ENCODE results near the gene SLC30A10. TPM values are rescaled to one million over a fixed set of nuclear protein-coding genes. Genes with fewer than 3 reads are reported as not detected.
"Not testable (repeated sequence)": the region's sequence is repeated elsewhere in the genome, so short reads cannot be mapped to it uniquely, and the experiment has no call there.

The SLC30A10 gene
- total and polyA plus RNA-seq, 10 of the 15 experiments (the other 5 are each of a cell fraction or from before 2014, with no cell fraction given), result not detected

DNA sequence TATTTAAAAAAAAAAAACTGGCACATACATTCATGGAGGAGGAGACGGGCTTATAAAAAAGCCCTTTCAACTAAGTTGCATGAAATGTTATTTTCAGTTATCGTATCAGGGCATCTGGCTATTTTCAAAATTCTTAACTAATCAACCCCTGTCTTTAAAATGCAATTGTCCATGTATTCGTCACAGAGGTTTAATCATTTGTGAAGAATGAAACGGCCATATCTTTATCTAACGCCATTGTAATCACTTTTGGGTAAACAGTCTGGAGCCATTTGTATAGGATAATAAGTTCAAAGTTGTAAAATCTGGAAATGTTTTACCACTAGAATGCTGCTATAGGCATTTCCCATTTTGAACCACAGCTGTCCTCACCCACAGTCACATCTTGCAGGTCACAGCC is 30.4 kb downstream of the SLC30A10 start:
- 37% methylated on average over 5 of the region's 5 CpGs for WGBS (ENCODE audit: insufficient coverage, insufficient replicate concordance, low lambda C conversion rate, missing lambda C conversion rate)
- H3K4me2 ChIP-seq (ENCODE audit: control insufficient read depth, insufficient read depth), result no peak overlapping the region
- BruUV-seq (replicated peaks), result no TSS peak
- in situ Hi-C loops (cut with MboI) (no loop called here), intact Hi-C loops (cut with micrococcal nuclease; ENCODE audit: unreplicated experiment) (no loop called here)
- H3K4me1 ChIP-seq (ENCODE audit: control insufficient read depth, insufficient read depth, low read length), result no peaks in the 10 kb centered on the region
- ChIA-PET RAD21 (ENCODE audit: unreplicated experiment) (no interaction called here), SMC1A (ENCODE audit: uncharacterized antibody, unreplicated experiment) (no interaction called here), CTCF (no interaction called here), POLR2A (no interaction called here)
- H3K9ac ChIP-seq (ENCODE audit: control insufficient read depth, insufficient read depth, low read length), result no peak overlapping the region
- H3K36me3 ChIP-seq (ENCODE audit: control insufficient read depth in 2 of 2, insufficient read depth in 2 of 2, low read length in 1 of 2), result no peaks in the 10 kb centered on the region
- H3K27ac ChIP-seq (ENCODE audit: control insufficient read depth, insufficient read depth), result no peak overlapping the region
- no peaks in the 10 kb centered on the region for H4K20me1 ChIP-seq (ENCODE audit: control insufficient read depth, insufficient read depth)
- FAIRE-seq (no peak), ATAC-seq (no peak), DNase-seq (ENCODE audit: low read depth, low spot score) (no peak)
- no peaks in the 10 kb centered on the region for H3K9me3 ChIP-seq (replicated peaks; ENCODE audit: control insufficient read depth, insufficient read depth, low read length)
- H2AFZ ChIP-seq (ENCODE audit: control insufficient read depth, low read depth, low read length), result no peak overlapping the region
- H3K79me2 ChIP-seq (ENCODE audit: control insufficient read depth, insufficient read depth, low read length), result no peaks in the 10 kb centered on the region
- H3K27me3 ChIP-seq (replicated peaks in 1 of 2; ENCODE audit: control insufficient read depth in 2 of 2, insufficient read depth in 2 of 2, low read length in 1 of 2), result no peaks in the 10 kb centered on the region
- H3K4me3 ChIP-seq, result no peak overlapping the region
- TF ChIP-seq, protein P1, sequence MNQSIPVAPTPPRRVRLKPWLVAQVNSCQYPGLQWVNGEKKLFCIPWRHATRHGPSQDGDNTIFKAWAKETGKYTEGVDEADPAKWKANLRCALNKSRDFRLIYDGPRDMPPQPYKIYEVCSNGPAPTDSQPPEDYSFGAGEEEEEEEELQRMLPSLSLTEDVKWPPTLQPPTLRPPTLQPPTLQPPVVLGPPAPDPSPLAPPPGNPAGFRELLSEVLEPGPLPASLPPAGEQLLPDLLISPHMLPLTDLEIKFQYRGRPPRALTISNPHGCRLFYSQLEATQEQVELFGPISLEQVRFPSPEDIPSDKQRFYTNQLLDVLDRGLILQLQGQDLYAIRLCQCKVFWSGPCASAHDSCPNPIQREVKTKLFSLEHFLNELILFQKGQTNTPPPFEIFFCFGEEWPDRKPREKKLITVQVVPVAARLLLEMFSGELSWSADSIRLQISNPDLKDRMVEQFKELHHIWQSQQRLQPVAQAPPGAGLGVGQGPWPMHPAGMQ (IDR thresholded peaks at IDR 0.05; ENCODE audit: borderline replicate concordance), result no peak
- TF ChIP-seq ZSCAN29 (IDR thresholded peaks at IDR 0.05) (no peak), ZNF592 (IDR thresholded peaks at IDR 0.05) (no peak), TAF1 (IDR thresholded peaks at IDR 0.05; ENCODE audit: borderline replicate concordance, low read depth, low read length) (no peak)

- H4K20me1 ChIP-seq (ENCODE audit: control insufficient read depth, insufficient read depth); H3K27ac ChIP-seq (ENCODE audit: control insufficient read depth, insufficient read depth); H3K79me2 ChIP-seq (ENCODE audit: control insufficient read depth, insufficient read depth, low read length); CTCF ChIA-PET; RAD21 ChIA-PET (ENCODE audit: unreplicated experiment); H3K4me1 ChIP-seq (ENCODE audit: control insufficient read depth, insufficient read depth, low read length); H3K4me2 ChIP-seq (ENCODE audit: control insufficient read depth, insufficient read depth); H3K9ac ChIP-seq (ENCODE audit: control insufficient read depth, insufficient read depth, low read length); POLR2A ChIA-PET; H3K36me3 ChIP-seq (ENCODE audit: control insufficient read depth in 2 of 2, insufficient read depth in 2 of 2, low read length in 1 of 2); DNase-seq (ENCODE audit: low read depth, low spot score); ATAC-seq; BruUV-seq (replicated peaks); intact Hi-C loops (cut with micrococcal nuclease; ENCODE audit: unreplicated experiment); H3K9me3 ChIP-seq (replicated peaks; ENCODE audit: control insufficient read depth, insufficient read depth, low read length); FAIRE-seq; H3K4me3 ChIP-seq; H2AFZ ChIP-seq (ENCODE audit: control insufficient read depth, low read depth, low read length); in situ Hi-C loops (cut with MboI); H3K27me3 ChIP-seq (replicated peaks in 1 of 2; ENCODE audit: control insufficient read depth in 2 of 2, insufficient read depth in 2 of 2, low read length in 1 of 2): not testable (repeated sequence)
- no CpG with 5 or more reads among the region's 1 CpG for WGBS (ENCODE audit: insufficient coverage, insufficient replicate concordance, low lambda C conversion rate, missing lambda C conversion rate)
- SMC1A ChIA-PET (ENCODE audit: uncharacterized antibody, unreplicated experiment), result interaction anchor here (0.7 kb wide), 1 partner anchor 406 kb away, joined by 3 read pairs; no protein-coding TSS in a partner anchor
These were observed 36.1 kb downstream of the SLC30A10 start for GRCh38 chr1:219892271-219892670.

DNA sequence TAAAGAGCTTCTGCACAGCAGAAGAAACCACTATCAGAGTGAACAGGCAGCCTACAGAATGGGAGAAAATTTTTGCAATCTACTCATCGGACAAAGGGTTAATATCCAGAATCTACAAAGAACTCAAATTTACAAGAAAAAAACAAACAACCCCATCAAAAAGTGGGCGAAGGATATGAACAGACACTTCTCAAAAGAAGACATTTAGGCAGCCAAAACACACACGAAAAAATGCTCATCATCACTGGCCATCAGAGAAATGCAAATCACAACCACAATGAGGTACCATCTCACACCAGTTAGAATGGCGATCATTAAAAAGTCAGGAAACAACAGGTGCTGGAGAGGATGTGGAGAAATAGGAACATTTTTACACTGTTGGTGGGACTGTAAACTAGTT is 36.5 kb downstream of the SLC30A10 start:
- ATAC-seq; H3K4me1 ChIP-seq (ENCODE audit: control insufficient read depth, insufficient read depth, low read length); H3K4me2 ChIP-seq (ENCODE audit: control insufficient read depth, insufficient read depth); DNase-seq (ENCODE audit: low read depth, low spot score); CTCF ChIA-PET; RAD21 ChIA-PET (ENCODE audit: unreplicated experiment); H3K9ac ChIP-seq (ENCODE audit: control insufficient read depth, insufficient read depth, low read length); BruUV-seq (replicated peaks); POLR2A ChIA-PET; H2AFZ ChIP-seq (ENCODE audit: control insufficient read depth, low read depth, low read length); H4K20me1 ChIP-seq (ENCODE audit: control insufficient read depth, insufficient read depth); H3K27ac ChIP-seq (ENCODE audit: control insufficient read depth, insufficient read depth); intact Hi-C loops (cut with micrococcal nuclease; ENCODE audit: unreplicated experiment); H3K36me3 ChIP-seq (ENCODE audit: control insufficient read depth in 2 of 2, insufficient read depth in 2 of 2, low read length in 1 of 2); SMC1A ChIA-PET (ENCODE audit: uncharacterized antibody, unreplicated experiment); H3K4me3 ChIP-seq; H3K79me2 ChIP-seq (ENCODE audit: control insufficient read depth, insufficient read depth, low read length); FAIRE-seq; H3K9me3 ChIP-seq (replicated peaks; ENCODE audit: control insufficient read depth, insufficient read depth, low read length); in situ Hi-C loops (cut with MboI); H3K27me3 ChIP-seq (replicated peaks in 1 of 2; ENCODE audit: control insufficient read depth in 2 of 2, insufficient read depth in 2 of 2, low read length in 1 of 2): not testable (repeated sequence)
- 63% methylated on average over 4 of the region's 4 CpGs for WGBS (ENCODE audit: insufficient coverage, insufficient replicate concordance, low lambda C conversion rate, missing lambda C conversion rate)
